Measurements from ENCODE around the gene LINGO1.

Gene LINGO1

DNA sequence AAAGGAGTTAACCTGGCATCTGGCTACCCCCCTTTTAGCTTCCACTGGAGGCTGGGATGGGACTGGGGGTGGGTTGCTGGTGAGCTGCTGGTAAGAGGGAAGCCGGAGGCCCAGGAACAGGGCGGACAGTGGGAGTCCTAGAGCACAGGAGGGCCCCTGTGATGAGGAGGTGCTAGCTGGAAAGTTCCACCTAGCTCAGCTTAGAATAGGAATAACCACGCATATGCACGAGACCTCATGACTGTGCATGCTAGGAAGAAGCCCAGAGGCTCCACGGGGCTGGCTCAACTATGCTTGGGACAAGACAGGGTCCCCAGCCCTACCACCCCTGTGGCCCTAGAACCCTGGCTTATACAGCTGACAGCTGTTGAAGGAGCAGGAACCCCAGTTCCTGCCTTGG, 34.1 kb downstream of the LINGO1 start:
- DNase-seq (ENCODE audit: extremely low read depth in 1 of 2, low read depth in 1 of 2): no peak

GRCh38 chr15:77597804-77598453, 34.8 kb downstream of the LINGO1 start:
- DNase-seq (ENCODE audit: extremely low read depth in 1 of 2, low read depth in 1 of 2): no peak

- no peak for DNase-seq (ENCODE audit: extremely low read depth in 1 of 2, low read depth in 1 of 2)
These were observed 35.6 kb downstream of the LINGO1 start for GRCh38 chr15:77596821-77597803.

DNA sequence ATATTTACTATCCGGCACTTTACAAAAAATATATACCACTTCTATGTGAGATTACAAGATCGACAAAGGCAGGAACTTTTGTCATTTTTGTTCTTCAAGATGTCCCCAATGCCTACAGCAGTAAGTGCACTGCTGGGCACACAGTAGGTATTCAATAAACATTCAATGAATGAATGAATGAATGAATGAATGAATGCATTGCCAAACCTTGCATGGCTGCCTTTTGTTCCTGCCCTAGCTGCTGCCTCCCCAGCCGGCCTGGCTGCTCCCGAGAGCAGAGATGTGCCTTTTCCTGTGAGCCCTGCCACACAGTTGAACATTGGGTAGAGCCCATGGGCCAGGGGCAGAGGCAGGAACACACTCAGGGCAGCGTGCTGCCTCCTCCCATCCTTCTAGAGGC, 37.5 kb downstream of the LINGO1 start:
- no peak for DNase-seq (ENCODE audit: extremely low read depth in 1 of 2, low read depth in 1 of 2)

- no peak for DNase-seq (ENCODE audit: extremely low read depth in 1 of 2, low read depth in 1 of 2)
These were observed 40.0 kb downstream of the LINGO1 start for GRCh38 chr15:77592758-77593157.

- DNase-seq (ENCODE audit: extremely low read depth in 1 of 2, low read depth in 1 of 2): no peak
These were observed 40.6 kb downstream of the LINGO1 start for GRCh38 chr15:77591968-77592613.

- no peak for DNase-seq (ENCODE audit: extremely low read depth in 1 of 2, low read depth in 1 of 2)
These were observed 42.9 kb downstream of the LINGO1 start for GRCh38 chr15:77589839-77590238.

DNA sequence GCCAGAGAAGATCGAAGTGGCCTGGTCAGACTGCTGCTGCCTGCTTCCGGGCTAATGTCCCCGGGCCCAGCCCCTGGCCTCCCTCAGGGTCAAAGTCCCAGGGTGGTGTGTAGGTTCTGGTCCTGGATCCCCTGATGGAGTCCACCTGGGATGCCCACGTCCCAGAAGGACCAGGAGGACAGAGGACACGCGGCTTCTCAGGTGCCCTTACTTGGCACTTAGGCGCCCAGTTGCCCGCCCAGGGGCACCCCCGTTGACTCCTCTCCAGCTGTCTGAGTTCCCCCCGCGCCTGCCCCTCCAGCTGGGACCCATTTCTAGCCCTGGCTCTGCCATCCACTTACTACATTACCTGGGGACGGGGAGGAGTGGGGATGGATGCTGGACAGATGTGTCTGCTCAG, 44.6 kb downstream of the LINGO1 start:
- DNase-seq (ENCODE audit: extremely low read depth in 1 of 2, low read depth in 1 of 2): no peak

- no peak for DNase-seq (ENCODE audit: extremely low read depth in 1 of 2, low read depth in 1 of 2)
These were observed 48.0 kb downstream of the LINGO1 start for GRCh38 chr15:77584691-77585090.

DNA sequence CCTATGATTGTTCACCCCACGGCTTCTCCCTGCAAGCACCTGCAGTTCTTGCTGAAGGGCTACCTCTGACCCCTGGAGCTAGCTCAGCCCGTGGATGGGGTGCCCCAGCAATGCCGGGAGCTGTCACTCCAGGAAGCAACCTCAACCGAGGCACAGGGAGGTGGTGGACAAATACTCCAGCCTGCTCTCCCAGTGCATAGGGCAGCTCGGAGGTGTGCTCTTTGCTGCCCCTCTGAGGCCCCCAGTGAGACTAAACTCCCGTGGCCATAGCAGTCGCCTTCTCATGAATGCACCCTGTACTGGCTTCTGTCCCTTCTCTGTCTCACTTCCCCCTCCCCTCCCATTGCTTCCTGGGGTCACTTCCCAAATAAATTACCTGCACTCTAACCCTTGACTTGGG, 48.5 kb downstream of the LINGO1 start:
- no peak for DNase-seq (ENCODE audit: extremely low read depth in 1 of 2, low read depth in 1 of 2)

DNA sequence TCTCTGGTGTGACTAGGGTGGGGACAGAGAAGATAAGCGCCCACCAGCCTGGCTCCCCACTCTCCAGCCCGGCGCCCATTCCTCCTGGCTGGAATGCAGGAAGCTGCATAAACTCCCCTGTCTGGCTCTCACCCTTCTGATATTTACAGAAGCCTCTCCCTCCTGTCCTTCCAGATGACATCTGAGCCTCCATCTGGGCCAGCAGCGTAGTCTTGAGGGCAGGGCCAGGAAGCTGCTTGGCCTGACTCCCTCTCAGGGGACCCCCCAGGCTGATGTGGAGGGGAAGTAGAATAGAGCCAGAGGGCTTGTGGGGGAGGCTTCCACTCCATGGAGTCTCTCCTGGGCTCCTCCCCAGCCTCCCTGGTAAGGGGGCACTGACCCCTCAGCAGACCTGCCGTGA, 49.9 kb downstream of the LINGO1 start:
- no peak for DNase-seq (ENCODE audit: extremely low read depth in 1 of 2, low read depth in 1 of 2)

GRCh38 chr15:77581896-77582569, 50.7 kb downstream of the LINGO1 start:
- DNase-seq (ENCODE audit: extremely low read depth in 1 of 2, low read depth in 1 of 2): no peak

GRCh38 chr15:77580996-77581682, 51.6 kb downstream of the LINGO1 start:
- no peak for DNase-seq (ENCODE audit: extremely low read depth in 1 of 2, low read depth in 1 of 2)

- no peak for DNase-seq (ENCODE audit: extremely low read depth in 1 of 2, low read depth in 1 of 2)
These were observed 53.1 kb downstream of the LINGO1 start for GRCh38 chr15:77579498-77580188.

- no peak for DNase-seq (ENCODE audit: extremely low read depth in 1 of 2, low read depth in 1 of 2)
These were observed 53.9 kb downstream of the LINGO1 start for GRCh38 chr15:77578641-77579372.

- DNase-seq (ENCODE audit: extremely low read depth in 1 of 2, low read depth in 1 of 2): no peak
These were observed 55.3 kb downstream of the LINGO1 start for GRCh38 chr15:77577366-77577950.

GRCh38 chr15:77576538-77576937, 56.2 kb downstream of the LINGO1 start:
- DNase-seq (ENCODE audit: extremely low read depth in 1 of 2, low read depth in 1 of 2): no peak

DNA sequence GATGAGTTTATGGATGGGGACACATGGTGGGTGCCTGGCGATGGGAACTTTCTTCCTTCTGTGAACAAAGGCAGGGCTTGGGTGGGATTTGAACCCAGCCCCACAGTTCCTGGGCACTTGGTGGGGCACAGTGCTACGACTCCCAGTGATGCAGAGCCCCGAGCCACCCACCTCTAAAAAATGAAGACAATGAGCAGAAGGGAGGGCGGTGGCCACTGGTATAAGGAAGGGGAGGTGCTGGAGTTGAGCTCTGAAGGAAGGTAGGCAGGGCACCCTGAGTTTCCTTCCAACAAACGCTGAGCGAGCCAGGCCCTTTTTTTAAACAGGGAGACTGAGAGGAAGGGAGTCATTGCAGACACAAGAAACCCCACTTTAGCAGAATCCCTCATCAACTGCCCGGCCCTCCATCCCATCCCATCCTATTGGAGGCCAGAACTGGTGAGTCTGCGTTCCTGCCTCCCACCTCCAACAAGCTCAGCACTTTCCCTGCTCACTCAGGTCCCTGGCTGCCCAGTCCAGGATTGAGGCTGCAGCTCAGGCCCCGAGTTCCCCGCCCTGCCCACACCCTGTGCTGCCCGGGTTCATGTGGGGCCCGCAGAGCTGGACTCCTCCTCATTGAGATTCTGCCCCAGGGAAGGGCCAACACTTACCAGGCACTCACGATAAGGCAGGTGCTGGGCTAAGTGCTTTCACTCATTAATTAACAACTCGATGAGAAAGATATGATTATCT, 57.3 kb downstream of the LINGO1 start:
- no peak for DNase-seq (ENCODE audit: extremely low read depth in 1 of 2, low read depth in 1 of 2)

All from stimulated activated CD8-positive, alpha-beta memory T cell treated with anti-CD3 and anti-CD28 coated beads, Interleukin-7, amount 100 ng/mL, for 48 hours (primary cell).